Head of caudate nucleus (tissue), 42 donors: ENCODE data around the gene UPK1B.
"Not testable (repeated sequence)": the region's sequence is repeated elsewhere in the genome, so short reads cannot be mapped to it uniquely, and the experiment has no call there.

Source experiments
- DNase-seq, 42 donors: peaks; one replicate each; pipeline versions ENCODE4 v3.0.0 to v3.0.0-alpha.2; 2020 to 2021; ENCODE audit warnings: mixed read lengths in 7 of 42
- intact Hi-C: fragments of 100-400 bp; cut with DNase I; formaldehyde crosslinking; loops from one replicate; pipeline ENCODE4 v1.15.0; 2022

The UPK1B gene

GRCh38 chr3:119173325-119173724 lies at the start of gene UPK1B:
TSS of gene UPK1B (plus strand) at chr3:119173598. CDS start at chr3:119186742, 13,144 bp downstream.
- intact Hi-C loops = no loop called here
- DNase-seq = peak; percentile 4 to 85 (median 60)

GRCh38 chr3:119125342-119125741 lies 48.1 kb upstream of the UPK1B start:
- intact Hi-C loops = no loop called here
- no peak for DNase-seq

DNA sequence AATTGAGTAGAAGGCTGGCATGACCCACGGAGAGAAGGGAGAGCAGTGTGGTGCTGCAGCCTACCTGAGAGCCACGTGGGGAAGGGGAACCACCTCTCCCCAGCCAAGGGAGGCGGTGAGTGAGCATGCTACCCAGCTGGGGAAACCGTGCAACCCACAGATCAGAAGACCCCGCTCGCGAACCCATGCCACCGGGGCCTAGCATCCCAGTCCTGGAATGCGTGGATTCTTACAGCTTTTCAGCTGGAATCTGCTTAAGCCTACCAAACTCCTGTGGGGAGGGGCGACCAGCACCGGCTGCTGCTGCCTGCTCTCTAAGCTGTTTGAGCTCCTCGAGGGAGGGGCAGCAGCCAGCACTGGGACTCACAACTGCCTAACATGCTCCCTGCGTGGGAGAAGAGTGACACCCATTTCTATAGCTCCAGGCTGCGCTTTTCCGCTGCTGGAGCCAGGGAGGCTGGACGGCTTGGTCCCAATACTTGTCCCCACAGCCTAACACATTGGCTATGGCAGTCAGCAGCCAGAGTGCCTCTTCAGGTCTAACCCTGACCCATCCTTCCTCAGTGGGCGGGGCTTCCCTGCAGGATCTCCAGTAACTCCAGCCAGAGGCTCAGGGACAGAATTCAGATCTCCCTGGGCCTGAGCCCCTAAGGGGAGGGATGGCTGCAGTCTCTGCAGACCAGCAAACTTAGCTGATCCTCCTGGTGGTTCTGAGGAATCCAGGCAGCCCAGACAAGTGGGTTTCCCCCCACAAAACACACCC lies 47.5 kb upstream of the UPK1B start:
- intact Hi-C loops = no loop called here
- no peak for DNase-seq

DNA sequence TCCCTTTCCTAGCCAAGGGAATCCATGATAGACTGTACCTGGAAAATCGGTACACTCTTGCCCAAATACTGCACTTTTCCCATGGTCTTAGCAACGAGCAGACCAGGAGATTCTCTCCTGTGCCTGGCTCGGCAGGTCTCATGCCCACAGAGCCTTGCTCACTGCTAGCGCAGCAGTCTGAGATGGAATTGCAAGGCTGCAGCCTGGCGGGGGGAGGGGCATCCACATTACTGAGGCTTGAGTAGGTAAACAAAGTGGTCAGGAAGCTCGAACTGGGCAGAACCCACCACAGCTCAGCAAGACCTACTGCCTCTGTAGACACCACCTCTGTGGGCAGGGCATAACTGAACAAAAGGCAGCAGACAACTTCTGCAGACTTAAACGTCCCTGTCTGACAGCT lies 43.1 kb upstream of the UPK1B start:
- DNase-seq, intact Hi-C loops: not testable (repeated sequence)

- DNase-seq, intact Hi-C loops: not testable (repeated sequence)
Observed at GRCh38 chr3:119132291-119132690, 41.1 kb upstream of the UPK1B start.

DNA sequence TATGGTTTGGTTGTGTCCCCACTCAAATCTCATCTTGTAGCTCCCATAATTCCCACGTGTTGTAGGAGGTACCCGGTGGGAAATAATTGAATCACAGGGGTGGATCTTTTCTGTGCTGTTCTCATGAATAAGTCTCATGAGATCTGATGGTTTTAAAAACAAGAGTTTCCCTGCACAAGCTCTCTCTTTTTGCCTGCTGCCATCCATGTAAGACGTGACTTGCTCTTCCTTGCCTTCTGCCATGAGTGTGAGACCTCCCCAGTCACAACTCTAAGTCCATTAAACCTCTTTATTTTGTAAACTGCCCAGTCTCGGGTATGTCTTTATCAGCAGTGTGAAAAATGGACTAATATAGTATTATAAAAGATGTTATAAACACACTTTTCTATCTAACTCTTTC lies 34.0 kb upstream of the UPK1B start:
- DNase-seq, intact Hi-C loops: not testable (repeated sequence)

- intact Hi-C loops = no loop called here
- no peak for DNase-seq
Observed at GRCh38 chr3:119140466-119140865, 32.9 kb upstream of the UPK1B start.

DNA sequence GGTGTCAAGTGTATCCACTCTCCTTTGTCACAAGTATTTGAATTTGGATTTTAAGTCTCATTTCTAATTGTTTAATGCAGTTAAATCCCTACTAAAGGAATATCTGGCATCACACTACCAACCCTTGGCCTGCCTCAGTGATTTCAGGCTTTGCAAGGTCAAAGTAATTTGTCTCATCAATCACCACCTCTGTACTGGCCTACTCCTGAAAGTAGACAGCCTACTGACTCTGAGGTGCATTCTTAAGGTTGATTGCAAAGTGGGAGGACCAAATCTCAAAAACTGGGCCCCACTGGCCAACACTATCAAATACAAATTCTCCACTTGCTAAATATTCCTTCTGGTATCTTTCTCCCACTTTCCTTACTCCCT lies 28.3 kb upstream of the UPK1B start:
- intact Hi-C loops = loop anchor here (5.0 kb wide), 1 partner anchor 97 kb away; the partner anchor contains the start of gene B4GALT4
- DNase-seq = no peak

- intact Hi-C loops = loop anchor here (5.0 kb wide), 1 partner anchor 97 kb away; the partner anchor contains the start of gene B4GALT4
- DNase-seq = peak in 8 of 42 donors; percentile 3 to 47 (median 18)
Observed at GRCh38 chr3:119145500-119146167, 27.8 kb upstream of the UPK1B start, which contains the start of gene TEX55. TSS of gene TEX55 (plus strand) at chr3:119146165. CDS start at chr3:119146190, 25 bp downstream.

- intact Hi-C loops = loop anchor here (5.0 kb wide), 1 partner anchor 96 kb away; the partner anchor contains the start of gene B4GALT4
- no peak for DNase-seq
Observed at GRCh38 chr3:119146578-119147375, 26.6 kb upstream of the UPK1B start.

DNA sequence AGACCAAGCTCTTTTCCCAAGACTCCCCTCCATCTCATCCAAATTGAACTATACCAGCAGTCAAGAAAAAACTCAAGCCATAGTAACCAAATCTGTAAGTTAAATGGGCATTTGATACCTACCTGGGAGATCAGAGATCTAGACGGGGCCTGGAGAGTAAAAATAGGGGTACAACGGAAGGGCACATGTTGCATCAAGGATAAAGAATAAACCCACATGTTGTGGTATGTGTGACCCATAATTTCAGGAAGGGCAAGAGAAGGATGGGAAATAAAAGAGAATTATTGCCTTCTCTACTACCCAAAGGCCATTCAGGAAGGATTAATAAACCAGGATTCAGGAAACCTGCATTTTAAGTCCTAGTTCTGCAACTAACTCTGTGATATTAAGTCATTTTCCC lies 25.9 kb upstream of the UPK1B start:
- intact Hi-C loops = loop anchor here (5.0 kb wide), 1 partner anchor 95 kb away; the partner anchor contains the start of gene B4GALT4
- DNase-seq = no peak

DNA sequence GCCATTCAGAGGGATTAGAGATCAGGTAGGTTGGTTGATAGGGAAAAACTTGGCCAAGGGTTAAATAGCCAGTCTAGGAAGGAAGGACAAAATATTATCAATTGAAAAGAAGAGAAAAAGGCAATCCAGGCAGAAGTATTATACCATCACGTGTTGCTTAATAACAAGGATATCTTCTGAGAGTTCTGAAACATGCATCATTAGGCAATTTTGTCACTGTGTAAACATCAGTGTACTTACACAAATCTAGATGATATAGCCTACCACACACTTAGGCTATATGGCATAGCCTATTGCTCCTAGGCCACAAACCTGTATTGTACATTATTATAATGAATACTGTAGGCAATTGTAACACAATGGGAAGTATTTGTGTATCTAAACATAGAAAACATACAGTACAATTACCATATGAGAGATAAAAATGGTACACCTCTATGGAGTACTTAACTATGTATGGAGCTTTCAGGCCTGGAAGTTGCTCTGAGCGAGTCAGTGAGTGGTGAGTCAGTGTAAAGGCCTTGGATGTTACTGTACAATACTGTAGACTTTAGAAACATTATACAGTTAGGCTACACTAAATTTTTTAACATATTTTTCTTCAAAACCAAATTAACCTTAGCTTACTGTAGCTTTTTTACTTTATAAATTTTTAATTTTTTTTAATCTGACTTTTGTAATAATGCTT lies 24.8 kb upstream of the UPK1B start:
- DNase-seq = no peak
- intact Hi-C loops = loop anchor here (5.0 kb wide), 1 partner anchor 94 kb away; the partner anchor contains the start of gene B4GALT4

DNA sequence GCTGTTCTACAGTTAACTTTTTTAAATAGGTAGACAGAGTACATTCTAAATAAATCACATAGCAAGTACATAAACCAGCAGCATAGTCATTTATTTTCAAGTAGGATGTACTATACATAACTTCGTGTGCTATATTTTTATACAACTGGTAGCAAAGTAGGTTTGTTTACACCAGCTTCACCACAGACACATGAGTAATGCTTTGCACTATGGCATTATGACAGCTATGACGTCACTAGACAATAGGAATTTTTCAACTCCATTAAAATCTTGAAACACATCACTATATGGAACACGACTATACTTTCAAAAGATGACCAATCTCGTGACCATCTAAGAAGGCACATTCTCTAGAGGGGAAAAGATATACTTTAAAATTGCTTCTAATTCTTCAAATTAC lies 23.9 kb upstream of the UPK1B start:
- intact Hi-C loops = loop anchor here (5.0 kb wide), 1 partner anchor 93 kb away; the partner anchor contains the start of gene B4GALT4
- no peak for DNase-seq

- DNase-seq = no peak
- intact Hi-C loops = no loop called here
Observed at GRCh38 chr3:119156868-119157267, 16.5 kb upstream of the UPK1B start.

DNA sequence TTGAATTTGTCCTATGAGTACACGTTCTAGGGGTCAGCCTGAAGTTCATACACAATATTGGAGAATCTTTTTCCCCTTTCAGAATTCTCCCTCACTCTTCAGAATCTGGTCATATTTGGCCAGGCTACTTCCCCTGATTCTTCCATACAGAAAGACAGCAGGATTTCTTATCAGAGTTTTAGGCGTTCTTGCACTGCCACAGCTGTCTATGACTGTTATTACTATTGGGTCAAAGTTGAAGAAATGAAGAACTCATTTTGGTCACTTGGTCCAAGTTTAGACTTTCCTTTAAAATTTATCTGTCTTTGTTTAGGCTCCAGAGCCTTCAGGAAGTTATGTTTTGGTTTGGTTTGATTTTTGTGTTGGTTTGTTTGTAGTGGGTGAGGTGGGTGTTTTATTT lies 15.4 kb upstream of the UPK1B start:
- no peak for DNase-seq
- intact Hi-C loops = no loop called here

DNA sequence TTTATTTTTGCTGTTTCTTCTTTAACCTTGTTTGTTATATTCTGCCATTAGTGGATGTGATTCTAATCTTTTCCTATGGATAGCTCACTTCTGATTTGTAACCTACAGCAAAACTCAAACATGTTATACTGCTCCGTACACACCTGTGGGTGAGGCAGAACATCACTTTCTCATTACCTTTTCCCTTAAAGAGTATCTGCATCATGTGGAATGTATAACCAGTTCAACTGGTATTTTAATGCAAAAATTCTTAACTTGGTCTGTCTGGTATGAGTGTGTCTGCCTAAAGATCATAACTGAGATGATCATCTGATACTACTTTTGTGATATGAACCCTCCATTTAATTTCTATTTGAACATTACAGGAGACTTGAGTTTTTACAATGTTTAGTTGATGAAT lies 13.0 kb upstream of the UPK1B start:
- DNase-seq = no peak
- intact Hi-C loops = no loop called here

DNA sequence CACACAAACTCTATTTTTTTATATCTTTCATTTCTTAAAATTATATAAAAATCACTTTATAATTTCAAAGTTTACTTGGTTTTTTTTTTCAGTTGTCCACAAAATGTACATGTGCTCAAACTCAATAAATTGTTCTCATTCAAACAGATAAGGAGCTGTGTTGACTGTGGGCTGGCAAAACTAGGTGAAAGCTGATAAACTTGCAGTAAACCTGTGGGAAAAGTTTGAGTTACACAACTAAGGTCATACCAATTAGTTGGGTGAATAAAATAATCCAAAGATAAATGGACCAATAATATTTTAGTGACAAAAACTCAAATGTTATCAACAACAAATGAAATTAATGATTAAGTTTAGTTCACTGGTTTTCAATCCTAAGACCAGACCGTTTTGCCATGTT lies 12.6 kb upstream of the UPK1B start:
- DNase-seq = no peak
- intact Hi-C loops = no loop called here

DNA sequence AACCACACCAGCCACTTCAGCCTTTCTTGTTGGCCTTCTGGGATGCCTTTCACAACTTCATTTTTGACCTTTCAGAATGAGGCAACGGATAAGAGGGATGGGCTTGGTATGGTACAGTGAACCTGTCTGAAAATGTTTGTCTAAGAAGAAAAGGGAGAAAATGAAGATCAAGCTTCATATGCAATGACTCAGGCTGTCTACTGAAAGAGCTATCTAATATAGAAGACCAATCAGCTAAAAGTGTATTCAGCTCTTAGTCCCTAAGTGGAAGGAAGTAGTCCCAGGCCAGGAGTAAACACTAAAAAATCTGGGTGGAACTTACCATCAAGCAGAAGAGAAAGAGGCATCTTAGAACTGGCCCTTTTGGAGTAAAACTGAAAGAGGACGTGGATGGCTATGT lies 12.2 kb upstream of the UPK1B start:
- intact Hi-C loops = no loop called here
- no peak for DNase-seq

GRCh38 chr3:119164745-119165144 lies 8.7 kb upstream of the UPK1B start:
- intact Hi-C loops, DNase-seq: not testable (repeated sequence)
